ENCODE data around the gene MOGAT1. TPM values are rescaled to one million over a fixed set of nuclear protein-coding genes. Genes with fewer than 3 reads are reported as not detected.

MOGAT1 gene
- total RNA-seq, 1 experiment from 2014 or later = 0.22 TPM

GRCh38 chr2:222669353-222669752 lies 2.1 kb upstream of the MOGAT1 start:
- RAD21 ChIA-PET (ENCODE audit: low non-redundant PET in 1 of 2, low total read pairs in 2 of 2, uncharacterized antibody in 2 of 2, unreplicated experiment in 2 of 2) = no interaction called here
- Histone ChIP-seq H3K4me3 (replicated peaks in 1 of 2; ENCODE audit: low read depth in 1 of 2, low read length in 2 of 2) (no peak overlapping the region), H3K27me3 (ENCODE audit: insufficient read depth, low read length) (no peaks in the 10 kb centered on the region), H3K27ac (ENCODE audit: low read depth, low read length) (no peak overlapping the region), H3K9me2 (ENCODE audit: insufficient read depth) (no peaks in the 10 kb centered on the region), H3K9me3 (ENCODE audit: control insufficient read depth in 1 of 2, insufficient read depth in 1 of 2, low read depth in 1 of 2, low read length in 2 of 2) (no peaks in the 10 kb centered on the region), H3K79me2 (ENCODE audit: insufficient read depth, low read length) (no peaks in the 10 kb centered on the region), H3K4me2 (ENCODE audit: low read length) (no peak overlapping the region), H3K36me3 (ENCODE audit: control insufficient read depth in 1 of 2, insufficient read depth in 2 of 2, low read length in 2 of 2) (no peaks in the 10 kb centered on the region), H2AFZ (ENCODE audit: low read depth, low read length, poor library complexity, severe bottlenecking) (no peak overlapping the region), H3K4me1 (ENCODE audit: control insufficient read depth in 1 of 2, insufficient read depth in 2 of 2, low read length in 2 of 2) (no peaks in the 10 kb centered on the region), H3K9ac (ENCODE audit: low read length) (no peak overlapping the region), H4K20me1 (ENCODE audit: insufficient read depth) (no peaks in the 10 kb centered on the region)
- intact Hi-C loops (cut with micrococcal nuclease) = no loop called here
- BruUV-seq (replicated peaks) = no TSS peak
- POLR2A ChIA-PET = no interaction called here
- TF ChIP-seq MAX (IDR thresholded peaks at IDR 0.05) (no peak), POLR2AphosphoS5 (IDR thresholded peaks at IDR 0.05; ENCODE audit: low read depth, low read length) (no peak), REST (IDR thresholded peaks at IDR 0.05; ENCODE audit: low read depth) (no peak), JUND (IDR thresholded peaks at IDR 0.05) (no peak), ZFX (IDR thresholded peaks at IDR 0.05) (no peak), TCF7L2 (IDR thresholded peaks at IDR 0.05; ENCODE audit: borderline replicate concordance, extremely low read depth, insufficient read depth, insufficient read length) (no peak), EZH2phosphoT487 (IDR thresholded peaks at IDR 0.05; ENCODE audit: borderline replicate concordance) (no peak), SP1 (IDR thresholded peaks at IDR 0.05; ENCODE audit: low read depth) (no peak), SIN3A (IDR thresholded peaks at IDR 0.05; ENCODE audit: low read depth) (no peak), ZBTB33 (IDR thresholded peaks at IDR 0.05; ENCODE audit: extremely low read depth, insufficient replicate concordance, low read length) (no peak), CEBPB (IDR thresholded peaks at IDR 0.05; ENCODE audit: low read depth) (no peak), EGR1 (IDR thresholded peaks at IDR 0.05; ENCODE audit: low read depth) (no peak), CBX3 (IDR thresholded peaks at IDR 0.05; ENCODE audit: low read depth) (no peak), RAD21 (IDR thresholded peaks at IDR 0.05; ENCODE audit: low read depth) (no peak), YY1 (IDR thresholded peaks at IDR 0.05; ENCODE audit: extremely low read depth, insufficient replicate concordance, low read depth, low read length) (no peak), POLR2A (IDR thresholded peaks at IDR 0.05; ENCODE audit: borderline replicate concordance, extremely low read depth, insufficient read depth, insufficient read length) (no peak)
- TF ChIP-seq, protein P1, sequence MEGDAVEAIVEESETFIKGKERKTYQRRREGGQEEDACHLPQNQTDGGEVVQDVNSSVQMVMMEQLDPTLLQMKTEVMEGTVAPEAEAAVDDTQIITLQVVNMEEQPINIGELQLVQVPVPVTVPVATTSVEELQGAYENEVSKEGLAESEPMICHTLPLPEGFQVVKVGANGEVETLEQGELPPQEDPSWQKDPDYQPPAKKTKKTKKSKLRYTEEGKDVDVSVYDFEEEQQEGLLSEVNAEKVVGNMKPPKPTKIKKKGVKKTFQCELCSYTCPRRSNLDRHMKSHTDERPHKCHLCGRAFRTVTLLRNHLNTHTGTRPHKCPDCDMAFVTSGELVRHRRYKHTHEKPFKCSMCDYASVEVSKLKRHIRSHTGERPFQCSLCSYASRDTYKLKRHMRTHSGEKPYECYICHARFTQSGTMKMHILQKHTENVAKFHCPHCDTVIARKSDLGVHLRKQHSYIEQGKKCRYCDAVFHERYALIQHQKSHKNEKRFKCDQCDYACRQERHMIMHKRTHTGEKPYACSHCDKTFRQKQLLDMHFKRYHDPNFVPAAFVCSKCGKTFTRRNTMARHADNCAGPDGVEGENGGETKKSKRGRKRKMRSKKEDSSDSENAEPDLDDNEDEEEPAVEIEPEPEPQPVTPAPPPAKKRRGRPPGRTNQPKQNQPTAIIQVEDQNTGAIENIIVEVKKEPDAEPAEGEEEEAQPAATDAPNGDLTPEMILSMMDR (IDR thresholded peaks at IDR 0.05 in 2 of 3, conservative IDR thresholded peaks at IDR 0.05 in 1 of 3; ENCODE audit: borderline replicate concordance in 1 of 3, insufficient read depth in 1 of 3, low read depth in 2 of 3, low read length in 2 of 3) = no peak
- DNase-seq (ENCODE audit: low read depth, low spot score) (no peak), ATAC-seq (no peak)
- CTCF ChIA-PET = no interaction called here

Measured in HCT116 (cell line).